Fibroblast of the conjunctiva (primary cell): ENCODE measurements around the gene LRAT.

Source experiments
- DNase-seq: peaks from one replicate; pipeline ENCODE4 v3.0.0-alpha.2; 2010; ENCODE audit warnings: low read depth

The LRAT gene

GRCh38 chr4:154778264-154778663 is 34.5 kb downstream of the LRAT start:
- no peak for DNase-seq

GRCh38 chr4:154779362-154779947 is 35.7 kb downstream of the LRAT start:
- DNase-seq, result peak; percentile 43

GRCh38 chr4:154781126-154781982 is 37.6 kb downstream of the LRAT start, which contains the start of gene RBM46:
TSS of gene RBM46 (plus strand) at chr4:154781272. CDS start at chr4:154796753, 15,481 bp downstream.
- DNase-seq, result no peak

GRCh38 chr4:154781983-154782293 is 38.1 kb downstream of the LRAT start:
- DNase-seq, result no peak
